ENCODE measurements around the gene PER3.

Gene PER3

DNA sequence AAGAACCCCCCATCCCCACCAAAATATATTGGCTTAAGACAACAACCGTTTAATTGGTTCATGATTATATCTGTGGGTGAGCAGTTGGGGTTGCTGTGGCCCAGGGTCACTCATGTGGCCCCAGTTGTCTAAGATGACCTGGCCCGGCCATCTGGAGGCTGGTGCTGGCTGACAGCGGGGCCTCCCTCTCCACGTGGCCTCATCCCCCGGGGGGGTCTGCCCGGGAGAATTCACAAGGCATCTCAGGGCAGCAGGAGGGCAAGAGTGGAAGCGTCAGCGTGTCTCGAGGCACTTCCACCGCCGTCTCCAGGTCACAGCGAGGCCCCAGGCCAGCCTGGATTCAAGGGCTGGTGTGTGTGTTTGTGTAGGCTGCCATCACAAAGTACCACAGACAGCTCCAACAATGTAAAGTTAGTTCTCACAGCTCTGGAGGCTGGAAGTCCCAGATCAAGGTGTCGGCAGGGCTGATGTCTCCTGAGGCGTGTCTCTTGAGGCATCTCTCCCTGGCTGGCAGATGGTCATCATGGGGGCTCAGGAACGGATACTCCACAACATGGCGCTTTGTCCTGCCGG is 79.8 kb downstream of the PER3 start:
- TF ChIP-seq, protein P1, sequence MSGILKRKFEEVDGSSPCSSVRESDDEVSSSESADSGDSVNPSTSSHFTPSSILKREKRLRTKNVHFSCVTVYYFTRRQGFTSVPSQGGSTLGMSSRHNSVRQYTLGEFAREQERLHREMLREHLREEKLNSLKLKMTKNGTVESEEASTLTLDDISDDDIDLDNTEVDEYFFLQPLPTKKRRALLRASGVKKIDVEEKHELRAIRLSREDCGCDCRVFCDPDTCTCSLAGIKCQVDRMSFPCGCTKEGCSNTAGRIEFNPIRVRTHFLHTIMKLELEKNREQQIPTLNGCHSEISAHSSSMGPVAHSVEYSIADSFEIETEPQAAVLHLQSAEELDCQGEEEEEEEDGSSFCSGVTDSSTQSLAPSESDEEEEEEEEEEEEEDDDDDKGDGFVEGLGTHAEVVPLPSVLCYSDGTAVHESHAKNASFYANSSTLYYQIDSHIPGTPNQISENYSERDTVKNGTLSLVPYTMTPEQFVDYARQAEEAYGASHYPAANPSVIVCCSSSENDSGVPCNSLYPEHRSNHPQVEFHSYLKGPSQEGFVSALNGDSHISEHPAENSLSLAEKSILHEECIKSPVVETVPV (CRISPR knock-in tag; IDR thresholded peaks at IDR 0.05) = no peak
- no peak for ATAC-seq

DNA sequence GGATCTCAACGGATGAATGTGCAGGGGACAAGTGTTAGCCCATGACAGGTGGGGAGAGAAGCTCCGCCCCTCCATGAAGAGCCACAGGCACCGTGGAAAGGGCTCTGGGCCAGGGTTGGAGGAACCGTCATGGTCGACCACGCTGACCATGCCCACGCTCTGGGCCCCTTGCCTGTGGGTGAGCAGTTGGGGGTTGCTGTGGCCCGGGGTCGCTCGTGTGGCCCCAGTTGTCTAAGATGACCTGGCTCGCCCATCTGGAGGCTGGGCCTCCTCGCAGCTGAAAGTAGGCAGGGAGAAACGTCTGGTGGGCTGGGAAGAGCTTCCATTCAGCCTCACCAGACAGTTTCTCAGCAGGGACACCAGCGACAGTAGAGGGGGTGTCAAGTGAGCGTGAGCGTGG is 81.9 kb downstream of the PER3 start:
- ATAC-seq = no peak
- TF ChIP-seq OSR1 (CRISPR knock-in tag; IDR thresholded peaks at IDR 0.05) (no peak), TOX (CRISPR knock-in tag; IDR thresholded peaks at IDR 0.05; ENCODE audit: borderline replicate concordance) (no peak), SNAI2 (CRISPR knock-in tag; IDR thresholded peaks at IDR 0.05) (no peak), ZC3H10 (CRISPR knock-in tag; IDR thresholded peaks at IDR 0.05) (no peak), ZNF8 (CRISPR knock-in tag; IDR thresholded peaks at IDR 0.05) (no peak), CSDC2 (CRISPR knock-in tag; IDR thresholded peaks at IDR 0.05) (no peak), RARB (CRISPR knock-in tag; IDR thresholded peaks at IDR 0.05) (no peak), PPARA (CRISPR knock-in tag; IDR thresholded peaks at IDR 0.05; ENCODE audit: borderline replicate concordance) (no peak), BACH2 (CRISPR knock-in tag; IDR thresholded peaks at IDR 0.05; ENCODE audit: borderline replicate concordance) (no peak), GLIS3 (CRISPR knock-in tag; IDR thresholded peaks at IDR 0.05) (no peak), ISL1 (CRISPR knock-in tag; IDR thresholded peaks at IDR 0.05) (no peak), ZNF70 (CRISPR knock-in tag; IDR thresholded peaks at IDR 0.05) (no peak), TCF4 (CRISPR knock-in tag; IDR thresholded peaks at IDR 0.05; ENCODE audit: borderline replicate concordance) (no peak)
- TF ChIP-seq, protein P2, sequence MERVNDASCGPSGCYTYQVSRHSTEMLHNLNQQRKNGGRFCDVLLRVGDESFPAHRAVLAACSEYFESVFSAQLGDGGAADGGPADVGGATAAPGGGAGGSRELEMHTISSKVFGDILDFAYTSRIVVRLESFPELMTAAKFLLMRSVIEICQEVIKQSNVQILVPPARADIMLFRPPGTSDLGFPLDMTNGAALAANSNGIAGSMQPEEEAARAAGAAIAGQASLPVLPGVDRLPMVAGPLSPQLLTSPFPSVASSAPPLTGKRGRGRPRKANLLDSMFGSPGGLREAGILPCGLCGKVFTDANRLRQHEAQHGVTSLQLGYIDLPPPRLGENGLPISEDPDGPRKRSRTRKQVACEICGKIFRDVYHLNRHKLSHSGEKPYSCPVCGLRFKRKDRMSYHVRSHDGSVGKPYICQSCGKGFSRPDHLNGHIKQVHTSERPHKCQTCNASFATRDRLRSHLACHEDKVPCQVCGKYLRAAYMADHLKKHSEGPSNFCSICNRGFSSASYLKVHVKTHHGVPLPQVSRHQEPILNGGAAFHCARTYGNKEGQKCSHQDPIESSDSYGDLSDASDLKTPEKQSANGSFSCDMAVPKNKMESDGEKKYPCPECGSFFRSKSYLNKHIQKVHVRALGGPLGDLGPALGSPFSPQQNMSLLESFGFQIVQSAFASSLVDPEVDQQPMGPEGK (CRISPR knock-in tag; IDR thresholded peaks at IDR 0.05; ENCODE audit: borderline replicate concordance) = no peak
- TF ChIP-seq, protein P3, sequence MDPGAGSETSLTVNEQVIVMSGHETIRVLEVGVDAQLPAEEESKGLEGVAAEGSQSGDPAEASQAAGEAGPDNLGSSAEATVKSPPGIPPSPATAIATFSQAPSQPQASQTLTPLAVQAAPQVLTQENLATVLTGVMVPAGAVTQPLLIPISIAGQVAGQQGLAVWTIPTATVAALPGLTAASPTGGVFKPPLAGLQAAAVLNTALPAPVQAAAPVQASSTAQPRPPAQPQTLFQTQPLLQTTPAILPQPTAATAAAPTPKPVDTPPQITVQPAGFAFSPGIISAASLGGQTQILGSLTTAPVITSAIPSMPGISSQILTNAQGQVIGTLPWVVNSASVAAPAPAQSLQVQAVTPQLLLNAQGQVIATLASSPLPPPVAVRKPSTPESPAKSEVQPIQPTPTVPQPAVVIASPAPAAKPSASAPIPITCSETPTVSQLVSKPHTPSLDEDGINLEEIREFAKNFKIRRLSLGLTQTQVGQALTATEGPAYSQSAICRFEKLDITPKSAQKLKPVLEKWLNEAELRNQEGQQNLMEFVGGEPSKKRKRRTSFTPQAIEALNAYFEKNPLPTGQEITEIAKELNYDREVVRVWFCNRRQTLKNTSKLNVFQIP (CRISPR knock-in tag; IDR thresholded peaks at IDR 0.05; ENCODE audit: borderline replicate concordance, low read depth) = no peak
- TF ChIP-seq, protein P4, sequence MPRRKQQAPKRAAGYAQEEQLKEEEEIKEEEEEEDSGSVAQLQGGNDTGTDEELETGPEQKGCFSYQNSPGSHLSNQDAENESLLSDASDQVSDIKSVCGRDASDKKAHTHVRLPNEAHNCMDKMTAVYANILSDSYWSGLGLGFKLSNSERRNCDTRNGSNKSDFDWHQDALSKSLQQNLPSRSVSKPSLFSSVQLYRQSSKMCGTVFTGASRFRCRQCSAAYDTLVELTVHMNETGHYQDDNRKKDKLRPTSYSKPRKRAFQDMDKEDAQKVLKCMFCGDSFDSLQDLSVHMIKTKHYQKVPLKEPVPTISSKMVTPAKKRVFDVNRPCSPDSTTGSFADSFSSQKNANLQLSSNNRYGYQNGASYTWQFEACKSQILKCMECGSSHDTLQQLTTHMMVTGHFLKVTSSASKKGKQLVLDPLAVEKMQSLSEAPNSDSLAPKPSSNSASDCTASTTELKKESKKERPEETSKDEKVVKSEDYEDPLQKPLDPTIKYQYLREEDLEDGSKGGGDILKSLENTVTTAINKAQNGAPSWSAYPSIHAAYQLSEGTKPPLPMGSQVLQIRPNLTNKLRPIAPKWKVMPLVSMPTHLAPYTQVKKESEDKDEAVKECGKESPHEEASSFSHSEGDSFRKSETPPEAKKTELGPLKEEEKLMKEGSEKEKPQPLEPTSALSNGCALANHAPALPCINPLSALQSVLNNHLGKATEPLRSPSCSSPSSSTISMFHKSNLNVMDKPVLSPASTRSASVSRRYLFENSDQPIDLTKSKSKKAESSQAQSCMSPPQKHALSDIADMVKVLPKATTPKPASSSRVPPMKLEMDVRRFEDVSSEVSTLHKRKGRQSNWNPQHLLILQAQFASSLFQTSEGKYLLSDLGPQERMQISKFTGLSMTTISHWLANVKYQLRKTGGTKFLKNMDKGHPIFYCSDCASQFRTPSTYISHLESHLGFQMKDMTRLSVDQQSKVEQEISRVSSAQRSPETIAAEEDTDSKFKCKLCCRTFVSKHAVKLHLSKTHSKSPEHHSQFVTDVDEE (CRISPR knock-in tag; IDR thresholded peaks at IDR 0.05) = no peak
- TF ChIP-seq, protein P5, sequence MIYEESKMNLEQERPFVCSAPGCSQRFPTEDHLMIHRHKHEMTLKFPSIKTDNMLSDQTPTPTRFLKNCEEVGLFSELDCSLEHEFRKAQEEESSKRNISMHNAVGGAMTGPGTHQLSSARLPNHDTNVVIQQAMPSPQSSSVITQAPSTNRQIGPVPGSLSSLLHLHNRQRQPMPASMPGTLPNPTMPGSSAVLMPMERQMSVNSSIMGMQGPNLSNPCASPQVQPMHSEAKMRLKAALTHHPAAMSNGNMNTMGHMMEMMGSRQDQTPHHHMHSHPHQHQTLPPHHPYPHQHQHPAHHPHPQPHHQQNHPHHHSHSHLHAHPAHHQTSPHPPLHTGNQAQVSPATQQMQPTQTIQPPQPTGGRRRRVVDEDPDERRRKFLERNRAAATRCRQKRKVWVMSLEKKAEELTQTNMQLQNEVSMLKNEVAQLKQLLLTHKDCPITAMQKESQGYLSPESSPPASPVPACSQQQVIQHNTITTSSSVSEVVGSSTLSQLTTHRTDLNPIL (CRISPR knock-in tag; IDR thresholded peaks at IDR 0.05; ENCODE audit: low read depth) = no peak

DNA sequence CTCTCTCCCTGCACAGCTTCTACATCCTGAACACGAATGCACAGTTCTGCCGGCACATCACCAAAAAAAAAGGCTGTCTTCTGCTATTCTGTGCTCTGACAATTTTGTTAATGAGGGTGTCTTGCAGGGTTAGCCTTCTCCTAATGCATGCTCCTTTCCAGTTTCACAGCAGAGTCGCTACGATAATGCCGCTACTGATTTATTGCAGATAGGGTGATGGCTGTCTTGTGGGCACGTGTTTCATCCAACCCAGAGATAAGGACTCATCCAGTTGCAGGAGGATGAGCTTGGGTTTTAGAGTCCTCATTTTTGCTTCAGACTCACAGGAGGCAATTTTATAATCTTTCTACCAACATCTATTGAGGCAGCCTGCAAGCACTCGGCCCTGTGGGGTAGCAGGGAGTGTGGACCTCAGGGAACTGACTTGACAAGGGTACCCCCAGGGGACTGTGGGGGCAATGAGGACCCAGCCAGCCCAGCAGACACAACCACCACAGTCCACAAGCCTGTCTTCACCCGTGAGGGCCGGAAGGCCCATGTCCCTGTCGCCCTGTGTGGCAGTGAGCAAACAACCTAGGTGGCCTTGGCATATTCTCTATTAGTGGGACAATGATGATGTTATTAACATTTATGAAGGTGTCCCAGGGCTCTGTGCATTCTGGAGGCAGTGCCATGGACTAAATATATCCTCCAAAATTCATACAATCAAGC is 84.1 kb downstream of the PER3 start:
- no peak for ATAC-seq
- TF ChIP-seq ZNF8 (CRISPR knock-in tag; IDR thresholded peaks at IDR 0.05) = no peak
- no peak for TF ChIP-seq ARNTL (CRISPR knock-in tag; IDR thresholded peaks at IDR 0.05; ENCODE audit: borderline replicate concordance, low read depth)
- TF ChIP-seq ZNF565 (CRISPR knock-in tag; conservative IDR thresholded peaks at IDR 0.05; ENCODE audit: low read depth) = no peak
- TF ChIP-seq PPARA (CRISPR knock-in tag; IDR thresholded peaks at IDR 0.05; ENCODE audit: borderline replicate concordance) = no peak
- TF ChIP-seq CSDC2 (CRISPR knock-in tag; IDR thresholded peaks at IDR 0.05) = no peak
- TF ChIP-seq, protein P4 (CRISPR knock-in tag; IDR thresholded peaks at IDR 0.05) = no peak
- no peak for TF ChIP-seq ZNF70 (CRISPR knock-in tag; IDR thresholded peaks at IDR 0.05)
- TF ChIP-seq, protein P5 (CRISPR knock-in tag; IDR thresholded peaks at IDR 0.05; ENCODE audit: low read depth) = no peak
